ENCODE measurements around the gene CAMKMT.

Gene CAMKMT

GRCh38 chr2:44671276-44671675 lies 309.5 kb downstream of the CAMKMT start:
- Histone ChIP-seq H3K27ac (no peak overlapping the region), H3K27me3 (replicated peaks) (no peaks in the 10 kb centered on the region), H3K4me3 (ENCODE audit: low read depth, low read length) (no peak overlapping the region), H3K36me3 (replicated peaks) (no peaks in the 10 kb centered on the region)
- TF ChIP-seq CTCF (IDR thresholded peaks at IDR 0.05; ENCODE audit: low read depth, low read length, missing control alignments), result no peak
- no peak for DNase-seq
- in situ Hi-C loops (cut with HindIII; ENCODE audit: low pct_ligation_motif_present, low sequenced_read_pairs), result no loop called here

GRCh38 chr2:44671916-44672315 lies 310.2 kb downstream of the CAMKMT start:
- Histone ChIP-seq H3K36me3 (replicated peaks) (no peaks in the 10 kb centered on the region), H3K27me3 (replicated peaks) (no peaks in the 10 kb centered on the region), H3K4me3 (ENCODE audit: low read depth, low read length) (no peak overlapping the region), H3K27ac (no peak overlapping the region)
- no peak for DNase-seq
- TF ChIP-seq CTCF (IDR thresholded peaks at IDR 0.05; ENCODE audit: low read depth, low read length, missing control alignments), result no peak
- in situ Hi-C loops (cut with HindIII; ENCODE audit: low pct_ligation_motif_present, low sequenced_read_pairs), result no loop called here

- Histone ChIP-seq H3K36me3 (replicated peaks) (no peaks in the 10 kb centered on the region), H3K27me3 (replicated peaks) (no peaks in the 10 kb centered on the region), H3K27ac (no peak overlapping the region), H3K4me3 (ENCODE audit: low read depth, low read length) (no peak overlapping the region)
- in situ Hi-C loops (cut with HindIII; ENCODE audit: low pct_ligation_motif_present, low sequenced_read_pairs), result no loop called here
- no peak for TF ChIP-seq CTCF (IDR thresholded peaks at IDR 0.05; ENCODE audit: low read depth, low read length, missing control alignments)
- no peak for DNase-seq
Observed at GRCh38 chr2:44672431-44672830, 310.7 kb downstream of the CAMKMT start.

- in situ Hi-C loops (cut with HindIII; ENCODE audit: low pct_ligation_motif_present, low sequenced_read_pairs), result no loop called here
- TF ChIP-seq CTCF (IDR thresholded peaks at IDR 0.05; ENCODE audit: low read depth, low read length, missing control alignments), result no peak
- H3K4me3 ChIP-seq (ENCODE audit: low read depth, low read length), result no peak overlapping the region
- no peak overlapping the region for H3K27ac ChIP-seq
- no peak for DNase-seq
- no peaks in the 10 kb centered on the region for H3K27me3 ChIP-seq (replicated peaks)
- no peaks in the 10 kb centered on the region for H3K36me3 ChIP-seq (replicated peaks)
Observed at GRCh38 chr2:44674473-44675284, 312.9 kb downstream of the CAMKMT start.

GRCh38 chr2:44676379-44676778 lies 314.6 kb downstream of the CAMKMT start:
- H3K27ac ChIP-seq, result no peak overlapping the region
- in situ Hi-C loops (cut with HindIII; ENCODE audit: low pct_ligation_motif_present, low sequenced_read_pairs), result no loop called here
- no peak for TF ChIP-seq CTCF (IDR thresholded peaks at IDR 0.05; ENCODE audit: low read depth, low read length, missing control alignments)

GRCh38 chr2:44679584-44679983 lies 317.8 kb downstream of the CAMKMT start:
- no peak for TF ChIP-seq CTCF (IDR thresholded peaks at IDR 0.05; ENCODE audit: low read depth, low read length, missing control alignments)
- DNase-seq, result no peak
- H3K27ac ChIP-seq, result no peak overlapping the region
- in situ Hi-C loops (cut with HindIII; ENCODE audit: low pct_ligation_motif_present, low sequenced_read_pairs), result no loop called here
- no peaks in the 10 kb centered on the region for H3K27me3 ChIP-seq (replicated peaks)
- H3K36me3 ChIP-seq (replicated peaks), result no peaks in the 10 kb centered on the region
- no peak overlapping the region for H3K4me3 ChIP-seq (ENCODE audit: low read depth, low read length)

More at GRCh38 chr2:44676379-44676778, 314.6 kb downstream of the CAMKMT start:
- Histone ChIP-seq H3K4me3 (ENCODE audit: low read depth, low read length) (no peak overlapping the region), H3K36me3 (replicated peaks) (no peaks in the 10 kb centered on the region), H3K27me3 (replicated peaks) (no peaks in the 10 kb centered on the region)
- no peak for DNase-seq

Measured in brain microvascular endothelial cell (primary cell).